Activated B cell treated with CpG ODN at 0.5 μM for 24 hours (primary cell): ENCODE data around the gene SFXN2. TPM values are rescaled to one million over a fixed set of nuclear protein-coding genes. Genes with fewer than 3 reads are reported as not detected.

Experiments used
- ATAC-seq: fragments of 200-7000 bp; cut with Tn5 transposase; one replicate; pipeline ENCODE4 v1.10.0; 2021; ENCODE audit warnings: low read depth, mild to moderate bottlenecking, moderate library complexity
- CTCF ChIA-PET: fragments of 350-600 bp; sonication (Branson Sonifier 250); formaldehyde crosslinking; loops from one replicate; lab custom pipeline; 2021; ENCODE audit warnings: antibody characterized with exemption; lab: Charles Lee
- POLR2A ChIA-PET: fragments of 350-600 bp; sonication (Branson Sonifier 250); formaldehyde crosslinking; loops from one replicate; lab custom pipeline; 2021; ENCODE audit warnings: antibody characterized with exemption; lab: Charles Lee
- DNase-seq: peaks from one replicate; pipeline ENCODE4 v3.0.0; 2022
- H3K27ac Mint-ChIP-seq: one replicate; pipeline ENCODE4 v1.8.0; 2020; ENCODE audit warnings: mixed read lengths
- H3K27me3 Mint-ChIP-seq: one replicate; pipeline ENCODE4 v1.8.0; 2021; ENCODE audit warnings: mixed read lengths
- H3K36me3 Mint-ChIP-seq: one replicate; pipeline ENCODE4 v1.8.0; 2021; ENCODE audit warnings: low read depth, mixed read lengths
- H3K4me1 Mint-ChIP-seq: one replicate; pipeline ENCODE4 v1.8.0; 2021; ENCODE audit warnings: mixed read lengths
- H3K4me3 Mint-ChIP-seq: one replicate; pipeline ENCODE4 v1.8.0; 2020; ENCODE audit warnings: mild to moderate bottlenecking, mixed read lengths
- H3K9me3 Mint-ChIP-seq: one replicate; pipeline ENCODE4 v1.8.0; 2020; ENCODE audit warnings: mixed read lengths
- intact Hi-C: fragments of 100-400 bp; cut with micrococcal nuclease; formaldehyde crosslinking; loops from one replicate; pipeline ENCODE4 v1.15.1; 2024
- total RNA-seq: library from RNA; stranded (reverse); gene quantifications from 2 replicates; pipeline ENCODE4 v1.2.3, GENCODE V29; 2022
- TF ChIP-seq, protein P1 (sequence below): fragments of 200-600 bp; IDR thresholded peaks from one replicate; pipeline ENCODE4 v1.8.0; 2022; ENCODE audit warnings: antibody characterized with exemption, mild to moderate bottlenecking

The SFXN2 gene
- total RNA-seq, 1 donor from 2014 or later: 28.9 TPM

- Mint-ChIP-seq H3K4me1 (peaks cover 36% of the 10 kb centered on the region), H3K9me3 (no peaks in the 10 kb centered on the region), H3K27ac (no peak overlapping the region), H3K36me3 (peaks cover 37% of the 10 kb centered on the region), H3K27me3 (no peaks in the 10 kb centered on the region), H3K4me3 (no peak overlapping the region)
- CTCF ChIA-PET: no interaction called here
- POLR2A ChIA-PET: interaction anchor here (0.6 to 1.0 kb wide), 2 partner anchors 22 to 192 kb away, joined by 5 read pairs; no protein-coding TSS in a partner anchor
- intact Hi-C loops: no loop called here
- DNase-seq: no peak
- no peak for ATAC-seq
- TF ChIP-seq, protein P1, sequence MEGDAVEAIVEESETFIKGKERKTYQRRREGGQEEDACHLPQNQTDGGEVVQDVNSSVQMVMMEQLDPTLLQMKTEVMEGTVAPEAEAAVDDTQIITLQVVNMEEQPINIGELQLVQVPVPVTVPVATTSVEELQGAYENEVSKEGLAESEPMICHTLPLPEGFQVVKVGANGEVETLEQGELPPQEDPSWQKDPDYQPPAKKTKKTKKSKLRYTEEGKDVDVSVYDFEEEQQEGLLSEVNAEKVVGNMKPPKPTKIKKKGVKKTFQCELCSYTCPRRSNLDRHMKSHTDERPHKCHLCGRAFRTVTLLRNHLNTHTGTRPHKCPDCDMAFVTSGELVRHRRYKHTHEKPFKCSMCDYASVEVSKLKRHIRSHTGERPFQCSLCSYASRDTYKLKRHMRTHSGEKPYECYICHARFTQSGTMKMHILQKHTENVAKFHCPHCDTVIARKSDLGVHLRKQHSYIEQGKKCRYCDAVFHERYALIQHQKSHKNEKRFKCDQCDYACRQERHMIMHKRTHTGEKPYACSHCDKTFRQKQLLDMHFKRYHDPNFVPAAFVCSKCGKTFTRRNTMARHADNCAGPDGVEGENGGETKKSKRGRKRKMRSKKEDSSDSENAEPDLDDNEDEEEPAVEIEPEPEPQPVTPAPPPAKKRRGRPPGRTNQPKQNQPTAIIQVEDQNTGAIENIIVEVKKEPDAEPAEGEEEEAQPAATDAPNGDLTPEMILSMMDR: no peak
Observed at GRCh38 chr10:102781090-102781920, 66.9 kb downstream of the SFXN2 start.

GRCh38 chr10:102781921-102782557 lies 67.6 kb downstream of the SFXN2 start:
- H3K27ac Mint-ChIP-seq: no peak overlapping the region

DNA sequence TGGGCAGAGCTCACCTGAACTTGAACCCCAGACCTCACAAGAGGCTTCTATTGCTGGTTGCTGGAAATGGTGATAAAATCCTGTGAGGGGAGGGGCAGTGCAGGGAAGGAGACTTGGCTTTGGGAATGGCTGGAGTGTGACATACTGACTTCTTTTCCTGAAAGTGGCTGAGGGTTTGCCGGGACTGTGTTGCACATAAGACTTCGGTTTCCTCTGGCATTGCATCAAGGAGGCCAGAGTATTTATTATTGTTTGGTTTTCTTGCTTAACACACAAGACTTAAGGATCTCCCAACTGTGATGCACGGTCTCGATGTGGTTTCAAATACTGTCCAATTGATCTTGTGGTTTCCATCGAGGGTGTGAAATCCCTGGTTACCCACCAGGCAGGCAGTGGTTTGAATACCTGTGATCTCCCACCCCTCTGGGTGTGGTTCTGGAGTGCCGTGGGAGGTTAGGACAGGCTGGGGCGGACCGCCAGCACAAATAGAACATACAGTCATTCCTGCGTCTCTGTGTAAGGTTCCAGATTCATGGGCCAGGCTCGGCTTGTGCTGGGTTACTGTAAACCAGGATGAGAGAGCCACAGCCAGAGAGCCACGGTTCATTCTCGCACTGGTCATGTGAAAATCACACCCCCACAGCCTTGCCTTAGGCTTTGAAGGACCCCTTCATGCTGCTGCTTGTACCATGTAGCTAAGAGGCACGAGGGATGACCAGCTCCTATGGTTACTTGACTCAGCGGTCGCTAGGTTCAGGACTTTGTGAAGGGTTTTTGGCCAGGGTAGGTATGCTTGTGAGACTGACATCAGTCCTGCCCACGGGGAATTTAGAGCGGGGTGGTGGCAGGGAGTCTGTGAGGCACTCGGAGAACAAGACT lies 68.5 kb downstream of the SFXN2 start:
- no peak overlapping the region for H3K27ac Mint-ChIP-seq
- ATAC-seq (no peak), DNase-seq (no peak)
- peaks cover 33% of the 10 kb centered on the region for H3K4me1 Mint-ChIP-seq
- no peaks in the 10 kb centered on the region for H3K27me3 Mint-ChIP-seq
- no peak overlapping the region for H3K4me3 Mint-ChIP-seq
- peaks cover 33% of the 10 kb centered on the region for H3K36me3 Mint-ChIP-seq
- TF ChIP-seq, protein P1: no peak
- intact Hi-C loops: no loop called here
- POLR2A ChIA-PET: no interaction called here
- CTCF ChIA-PET: no interaction called here
- no peaks in the 10 kb centered on the region for H3K9me3 Mint-ChIP-seq

More at GRCh38 chr10:102781921-102782557, 67.6 kb downstream of the SFXN2 start:
- Mint-ChIP-seq H3K36me3 (peaks cover 35% of the 10 kb centered on the region), H3K9me3 (no peaks in the 10 kb centered on the region), H3K4me1 (peaks cover 34% of the 10 kb centered on the region), H3K4me3 (no peak overlapping the region), H3K27me3 (no peaks in the 10 kb centered on the region)
- ChIA-PET POLR2A (interaction anchor here (0.6 to 1.0 kb wide), 2 partner anchors 21 to 191 kb away, joined by 5 read pairs; no protein-coding TSS in a partner anchor), CTCF (no interaction called here)
- TF ChIP-seq, protein P1: no peak
- intact Hi-C loops: no loop called here
- DNase-seq (no peak), ATAC-seq (no peak)

- no peaks in the 10 kb centered on the region for H3K9me3 Mint-ChIP-seq
- no peaks in the 10 kb centered on the region for H3K27me3 Mint-ChIP-seq
- ChIA-PET POLR2A (no interaction called here), CTCF (no interaction called here)
- H3K27ac Mint-ChIP-seq: no peak overlapping the region
- intact Hi-C loops: no loop called here
- peaks cover 31% of the 10 kb centered on the region for H3K4me1 Mint-ChIP-seq
- DNase-seq (no peak), ATAC-seq (no peak)
- TF ChIP-seq, protein P1: no peak
- H3K4me3 Mint-ChIP-seq: no peak overlapping the region
- peaks cover 30% of the 10 kb centered on the region for H3K36me3 Mint-ChIP-seq
Observed at GRCh38 chr10:102783568-102783967, 69.1 kb downstream of the SFXN2 start.
